GM10266 (cell line): ENCODE data around the gene CBFB.

Experiments used
- DNase-seq: peaks from one replicate; pipeline ENCODE4 v3.0.0; 2012; ENCODE audit errors: extremely low spot score
- TF ChIP-seq, protein P1 (sequence below): IDR thresholded peaks from 2 replicates; pipeline ENCODE4 v1.5.1; 2012; ENCODE audit warnings: mild to moderate bottlenecking, low read depth; ENCODE audit not compliant: control insufficient read depth, insufficient read depth; ENCODE audit errors: missing control alignments

Gene CBFB

DNA sequence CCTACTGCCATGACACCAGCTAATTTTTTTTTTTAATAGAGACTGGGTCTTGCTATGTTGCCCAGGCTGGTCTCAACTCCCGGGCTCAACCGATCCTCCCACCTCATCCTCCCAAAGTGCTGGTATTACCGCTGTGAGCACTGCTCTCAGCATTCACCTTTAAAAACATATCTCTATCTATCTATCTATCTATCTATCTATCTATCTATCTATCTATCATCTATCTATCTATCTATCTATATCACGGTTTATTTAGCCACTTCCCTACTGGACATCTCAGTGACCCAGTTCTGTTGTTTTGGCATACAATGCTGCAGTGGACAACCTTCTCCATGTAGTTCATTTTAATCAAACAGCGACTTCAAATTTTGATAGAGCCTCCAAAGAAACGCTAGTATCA, 79.5 kb downstream of the CBFB start:
- no peak for DNase-seq
- TF ChIP-seq, protein P1, sequence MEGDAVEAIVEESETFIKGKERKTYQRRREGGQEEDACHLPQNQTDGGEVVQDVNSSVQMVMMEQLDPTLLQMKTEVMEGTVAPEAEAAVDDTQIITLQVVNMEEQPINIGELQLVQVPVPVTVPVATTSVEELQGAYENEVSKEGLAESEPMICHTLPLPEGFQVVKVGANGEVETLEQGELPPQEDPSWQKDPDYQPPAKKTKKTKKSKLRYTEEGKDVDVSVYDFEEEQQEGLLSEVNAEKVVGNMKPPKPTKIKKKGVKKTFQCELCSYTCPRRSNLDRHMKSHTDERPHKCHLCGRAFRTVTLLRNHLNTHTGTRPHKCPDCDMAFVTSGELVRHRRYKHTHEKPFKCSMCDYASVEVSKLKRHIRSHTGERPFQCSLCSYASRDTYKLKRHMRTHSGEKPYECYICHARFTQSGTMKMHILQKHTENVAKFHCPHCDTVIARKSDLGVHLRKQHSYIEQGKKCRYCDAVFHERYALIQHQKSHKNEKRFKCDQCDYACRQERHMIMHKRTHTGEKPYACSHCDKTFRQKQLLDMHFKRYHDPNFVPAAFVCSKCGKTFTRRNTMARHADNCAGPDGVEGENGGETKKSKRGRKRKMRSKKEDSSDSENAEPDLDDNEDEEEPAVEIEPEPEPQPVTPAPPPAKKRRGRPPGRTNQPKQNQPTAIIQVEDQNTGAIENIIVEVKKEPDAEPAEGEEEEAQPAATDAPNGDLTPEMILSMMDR: no peak

DNA sequence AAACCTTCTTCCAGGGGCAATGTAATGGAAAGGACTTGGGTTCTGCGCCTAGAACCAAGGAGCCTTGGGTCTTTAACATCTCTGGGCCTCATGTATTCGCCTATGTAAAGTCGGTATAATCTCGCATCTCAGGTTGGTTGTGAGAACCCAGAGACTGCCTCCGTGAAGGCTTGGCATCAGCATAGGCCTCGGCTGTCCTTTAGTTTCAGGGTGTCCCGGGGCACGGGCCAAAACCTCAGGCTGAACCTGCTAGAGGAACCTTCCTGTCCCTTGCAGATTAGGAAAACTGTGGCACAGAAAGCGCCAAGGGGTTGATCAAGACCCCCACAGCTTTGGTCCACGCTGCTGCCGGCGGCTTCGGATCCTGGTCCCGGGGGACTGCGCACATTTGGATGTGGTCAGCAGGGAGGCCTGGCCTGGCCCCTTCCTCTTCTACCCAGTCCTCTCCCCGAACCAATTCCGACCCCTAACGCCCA, 80.0 kb downstream of the CBFB start:
- TF ChIP-seq, protein P1: no peak
- DNase-seq: no peak

DNA sequence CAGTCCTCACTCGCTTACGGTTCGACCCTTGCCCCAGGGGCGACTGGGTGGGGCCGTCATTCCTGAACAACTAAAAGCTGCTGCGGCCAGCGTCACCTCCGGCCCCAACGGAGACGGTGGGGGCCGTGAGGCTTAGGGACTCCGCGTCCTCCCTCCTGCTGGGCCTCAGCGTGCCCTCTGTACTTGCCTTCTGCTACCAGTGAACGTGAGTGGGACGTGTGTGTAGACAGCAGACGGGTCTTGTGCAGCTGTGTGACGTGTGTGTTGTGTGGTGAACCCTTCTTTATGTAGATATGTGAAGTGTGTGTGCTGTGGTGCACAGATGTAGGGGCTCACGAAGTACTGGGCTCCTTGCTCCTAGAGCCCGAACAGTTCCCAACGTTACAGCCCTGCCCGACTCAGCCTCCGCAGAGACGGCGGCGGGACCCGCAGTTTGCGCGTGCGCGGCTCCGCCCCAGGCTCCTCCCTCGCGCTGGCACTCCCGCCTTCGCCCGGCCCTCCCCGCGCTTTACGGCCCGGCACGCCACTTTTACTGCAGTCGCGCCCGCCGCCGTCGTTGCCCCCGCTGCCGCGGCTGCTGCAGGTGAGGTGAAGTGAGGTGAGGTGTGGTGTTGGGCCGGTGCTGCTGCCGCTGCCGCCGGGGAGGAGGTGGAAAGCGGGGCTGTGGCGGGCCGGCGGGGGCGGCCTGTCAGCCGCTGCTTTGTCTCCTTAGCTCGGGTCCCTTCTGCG, 80.6 kb downstream of the CBFB start, which contains the start of gene PHAF1:
Gene PHAF1, plus strand, starts transcription at position 535 of the 729 bp plus-strand sequence. CDS start 235 bp downstream, outside the sequence.
- peak; percentile 99 for DNase-seq
- TF ChIP-seq, protein P1: no peak

DNA sequence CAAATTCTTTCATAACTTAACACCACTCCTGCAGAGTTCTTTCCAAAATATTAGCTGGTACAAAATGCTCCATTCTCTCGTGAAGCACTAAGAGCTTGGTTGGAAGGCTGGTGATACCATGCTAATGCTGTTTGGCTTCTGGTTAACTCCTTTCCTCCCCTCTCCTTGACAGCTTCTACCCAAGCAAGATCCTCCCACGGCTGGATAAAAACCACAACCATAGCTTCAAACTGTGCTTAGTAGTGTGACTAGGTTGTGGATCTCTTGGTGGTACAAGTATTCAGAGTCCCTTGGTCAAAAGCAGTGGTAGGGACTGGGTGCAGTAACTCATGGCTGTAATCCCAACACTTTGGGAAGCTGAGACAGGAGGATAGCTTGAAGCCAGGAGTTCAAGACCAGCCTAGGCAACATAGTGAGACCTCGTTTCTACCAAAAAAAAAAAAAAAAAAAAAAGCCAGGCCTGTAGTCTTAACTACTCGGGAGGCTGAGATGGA, 83.0 kb downstream of the CBFB start:
- no peak for DNase-seq
- TF ChIP-seq, protein P1: no peak

DNA sequence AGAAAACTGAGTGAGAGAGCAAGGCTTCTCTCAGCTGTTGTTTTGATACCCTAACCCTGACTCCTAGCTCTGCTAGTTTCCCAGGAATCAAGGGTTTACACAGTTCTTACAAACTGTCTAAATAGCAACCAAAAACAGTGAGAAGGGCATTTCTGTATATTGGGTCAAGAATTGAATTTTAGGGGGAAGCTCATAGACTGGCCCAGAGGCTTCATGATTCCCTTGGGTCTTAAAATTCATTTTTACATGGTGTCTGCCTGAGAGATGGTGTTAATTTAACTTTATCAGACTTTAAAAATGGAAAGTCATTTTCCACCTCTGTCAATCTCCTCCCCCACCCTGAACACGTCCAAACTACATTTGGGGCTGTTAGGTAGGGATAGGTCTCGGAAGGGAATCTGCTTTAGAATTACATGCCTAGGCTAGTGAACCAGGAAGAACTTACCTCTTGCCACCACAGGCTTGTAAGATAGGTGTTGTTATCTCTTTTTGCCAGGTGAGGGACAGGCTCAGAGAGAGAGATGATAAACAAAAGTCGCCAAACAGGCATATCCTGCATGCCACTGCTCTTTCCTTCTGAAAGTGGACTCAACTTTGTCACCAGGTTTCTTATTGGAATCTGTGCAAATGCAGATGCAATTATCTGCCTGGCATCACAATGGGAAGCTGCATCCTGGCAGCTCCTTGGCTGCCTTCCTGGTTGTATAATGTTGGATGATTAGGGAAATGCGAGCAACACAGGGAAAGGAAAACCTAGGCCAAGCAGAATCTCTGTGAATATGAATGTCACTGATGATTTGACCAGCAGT, 83.8 kb downstream of the CBFB start:
- no peak for DNase-seq
- TF ChIP-seq, protein P1: no peak

DNA sequence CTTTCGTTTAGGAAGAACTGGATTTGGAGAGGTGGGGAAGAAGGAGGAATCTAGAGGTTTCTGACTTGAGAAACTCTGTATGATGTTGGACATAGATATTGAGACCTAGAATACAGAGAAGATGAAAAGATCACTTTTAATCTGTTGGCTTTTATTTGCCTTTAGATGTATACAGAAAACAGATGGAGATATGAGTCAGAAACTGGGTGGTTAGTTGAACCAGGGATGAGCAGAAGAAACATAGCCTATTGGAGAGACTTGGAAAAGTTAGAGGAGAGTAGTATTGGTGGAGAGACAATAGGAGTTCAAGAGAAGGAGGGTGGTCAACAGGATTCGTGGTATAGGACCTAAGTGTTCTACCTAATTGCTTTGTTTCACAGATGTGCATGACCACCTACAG, 85.8 kb downstream of the CBFB start:
- DNase-seq: no peak
- TF ChIP-seq, protein P1: no peak

DNA sequence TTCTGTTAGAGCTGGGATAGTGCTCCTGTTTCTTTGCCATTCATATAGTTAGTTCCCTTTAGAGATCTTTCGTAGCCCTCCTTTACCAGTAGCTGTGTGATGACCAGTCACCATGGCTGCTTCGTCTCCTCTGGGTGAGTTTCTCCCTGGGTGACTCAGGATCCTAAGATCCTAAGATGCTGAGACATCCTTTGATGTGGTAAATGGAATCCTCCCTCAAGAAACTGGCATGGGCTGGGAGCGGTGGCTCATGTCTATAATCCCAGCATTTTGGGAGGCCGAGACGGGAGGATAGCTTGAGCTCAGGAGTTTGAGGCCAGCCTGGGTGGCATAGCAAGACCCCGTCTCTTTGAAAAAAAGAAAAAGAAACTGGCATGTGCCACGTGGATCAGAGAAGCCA, 86.7 kb downstream of the CBFB start:
- DNase-seq: no peak
- TF ChIP-seq, protein P1: no peak
